CD4-positive, CD25-positive, alpha-beta regulatory T cell (primary cell): Measurements from ENCODE around the gene DNAH17. TPM values are rescaled to one million over a fixed set of nuclear protein-coding genes. Genes with fewer than 3 reads are reported as not detected.

Experiments used
- ATAC-seq, 2 donors: fragments of 150-1000 bp; cut with Tn5 transposase; one replicate each; pipeline ENCODE4 v1.10.0; 2021; ENCODE audit warnings: low read depth in 2 of 2, moderate number of reproducible peaks in 2 of 2, moderate library complexity in 1 of 2
- DNase-seq, 3 donors: peaks; one replicate each; pipeline versions ENCODE4 v3.0.0 to v3.0.0-alpha.2; 2012 to 2022; ENCODE audit warnings: mixed read lengths in 1 of 3
- H3K27ac ChIP-seq: one replicate; pipeline ENCODE4 v1.7.0; 2013; ENCODE audit warnings: mild to moderate bottlenecking, low read length; ENCODE audit not compliant: insufficient read depth, poor library complexity, severe bottlenecking
- H3K27me3 ChIP-seq: one replicate; pipeline ENCODE4 v1.7.0; 2013; ENCODE audit warnings: low read length; ENCODE audit not compliant: control insufficient read depth, insufficient read depth
- H3K36me3 ChIP-seq: one replicate; pipeline ENCODE4 v1.7.0; 2013; ENCODE audit warnings: mild to moderate bottlenecking, low read length, moderate library complexity; ENCODE audit not compliant: control insufficient read depth, insufficient read depth
- H3K4me1 ChIP-seq: 2 replicates; pipeline ENCODE4 v1.7.0; 2013; ENCODE audit warnings: mild to moderate bottlenecking, low read length; ENCODE audit not compliant: insufficient read depth, control insufficient read depth, poor library complexity, severe bottlenecking
- H3K4me3 ChIP-seq: one replicate; pipeline ENCODE4 v1.7.0; 2013; ENCODE audit warnings: low read depth, mild to moderate bottlenecking, low read length, moderate library complexity
- H3K9me3 ChIP-seq, 2 experiments: 1 replicate in 1 of 2; 2 replicates in 1 of 2; pipeline ENCODE4 v1.7.0; 2013; ENCODE audit warnings: low read length in 2 of 2, mild to moderate bottlenecking in 1 of 2, moderate library complexity in 1 of 2; ENCODE audit not compliant: control insufficient read depth in 2 of 2
- H3K27ac Mint-ChIP-seq, 3 donors: one replicate each; pipeline ENCODE4 v1.8.0; 2020 to 2022; ENCODE audit warnings: mild to moderate bottlenecking in 3 of 3, mixed read lengths in 3 of 3, moderate library complexity in 2 of 3
- H3K27me3 Mint-ChIP-seq: one replicate; pipeline ENCODE4 v1.8.0; 2022; ENCODE audit warnings: mild to moderate bottlenecking, mixed read lengths
- H3K36me3 Mint-ChIP-seq: one replicate; pipeline ENCODE4 v1.8.0; 2020; ENCODE audit warnings: mixed read lengths
- H3K4me1 Mint-ChIP-seq, 4 donors: one replicate each; pipeline ENCODE4 v1.8.0; 2020 to 2022; ENCODE audit warnings: mixed read lengths in 4 of 4, mild to moderate bottlenecking in 1 of 4
- H3K4me3 Mint-ChIP-seq, 4 donors: one replicate each; pipeline ENCODE4 v1.8.0; 2020 to 2022; ENCODE audit warnings: mild to moderate bottlenecking in 4 of 4, mixed read lengths in 4 of 4, moderate library complexity in 3 of 4
- H3K9me3 Mint-ChIP-seq, 7 donors: one replicate each; pipeline ENCODE4 v1.8.0; 2020 to 2022; ENCODE audit warnings: mixed read lengths in 7 of 7, mild to moderate bottlenecking in 3 of 7, moderate library complexity in 2 of 7
- polyA plus RNA-seq, 4 donors: library from polyadenylated mRNA; unstranded; fragments of 300-500 nt; fragmentation: Illumina TruSeq; gene quantifications; one replicate each; pipeline ENCODE4 v1.2.3, GENCODE V29; 2021
- total RNA-seq: library from RNA; stranded (reverse); gene quantifications from one replicate; pipeline ENCODE4 v1.2.3, GENCODE V29; 2022

Gene DNAH17
- total and polyA plus RNA-seq, 5 donors from 2014 or later, result 0.24 to 3.4 (median 0.83) TPM; not detected in 1

DNA sequence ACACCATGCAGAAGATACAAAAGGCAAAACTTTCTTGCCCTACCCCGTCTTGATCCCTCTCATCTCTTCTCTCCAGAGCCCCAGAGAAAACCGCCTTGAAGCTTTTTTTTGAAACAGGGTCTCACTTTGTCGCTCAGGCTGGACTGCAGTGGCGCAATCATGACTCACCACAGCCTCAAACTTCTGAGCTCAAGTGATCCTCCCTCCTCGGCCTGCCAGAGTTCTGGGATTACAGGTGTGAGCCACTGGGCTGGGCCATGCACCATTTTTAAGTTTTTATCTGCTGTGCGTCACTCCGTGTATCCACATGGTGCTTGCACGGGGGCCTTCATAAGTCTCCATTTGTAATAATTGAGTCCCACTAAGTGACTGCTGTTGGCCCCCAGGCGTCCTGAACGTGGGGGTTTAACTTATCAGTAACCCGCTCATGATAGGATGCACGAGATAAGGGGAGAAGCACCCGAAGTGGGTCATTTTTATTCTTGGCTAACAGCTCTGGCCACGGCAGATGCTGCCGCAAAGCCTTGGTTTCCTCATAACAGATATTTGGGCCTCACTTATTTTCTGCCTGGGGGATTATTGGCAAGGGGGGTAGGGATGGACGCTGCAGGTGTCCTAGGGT, 8.6 kb downstream of the DNAH17 start:
- ATAC-seq (no peak), DNase-seq (no peak)
- Mint-ChIP-seq H3K27ac (no peak overlapping the region), H3K9me3 (peaks cover 0 to 3% (median 0%) of the 10 kb centered on the region in 7 donors), H3K36me3 (no peaks in the 10 kb centered on the region), H3K27me3 (peaks cover 10% of the 10 kb centered on the region), H3K4me1 (no peaks in the 10 kb centered on the region), H3K4me3 (no peak overlapping the region)
- no peaks in the 10 kb centered on the region for H3K9me3 ChIP-seq
- H3K4me1 ChIP-seq, result no peaks in the 10 kb centered on the region
- no peak overlapping the region for H3K27ac ChIP-seq
- H3K4me3 ChIP-seq, result no peak overlapping the region
- no peaks in the 10 kb centered on the region for H3K27me3 ChIP-seq
- H3K36me3 ChIP-seq, result no peaks in the 10 kb centered on the region

- Histone ChIP-seq H3K36me3 (no peaks in the 10 kb centered on the region), H3K4me3 (no peak overlapping the region), H3K27ac (no peak overlapping the region), H3K9me3 (no peaks in the 10 kb centered on the region), H3K4me1 (no peaks in the 10 kb centered on the region), H3K27me3 (no peaks in the 10 kb centered on the region)
- no peak for DNase-seq
- H3K4me1 Mint-ChIP-seq, result no peaks in the 10 kb centered on the region
- peaks cover 0 to 3% (median 0%) of the 10 kb centered on the region in 7 donors for H3K9me3 Mint-ChIP-seq
- peaks cover 5% of the 10 kb centered on the region for H3K27me3 Mint-ChIP-seq
- H3K27ac Mint-ChIP-seq, result no peak overlapping the region
- no peaks in the 10 kb centered on the region for H3K36me3 Mint-ChIP-seq
- no peak for ATAC-seq
- no peak overlapping the region for H3K4me3 Mint-ChIP-seq
Measured at GRCh38 chr17:78567991-78568390, 9.2 kb downstream of the DNAH17 start.

DNA sequence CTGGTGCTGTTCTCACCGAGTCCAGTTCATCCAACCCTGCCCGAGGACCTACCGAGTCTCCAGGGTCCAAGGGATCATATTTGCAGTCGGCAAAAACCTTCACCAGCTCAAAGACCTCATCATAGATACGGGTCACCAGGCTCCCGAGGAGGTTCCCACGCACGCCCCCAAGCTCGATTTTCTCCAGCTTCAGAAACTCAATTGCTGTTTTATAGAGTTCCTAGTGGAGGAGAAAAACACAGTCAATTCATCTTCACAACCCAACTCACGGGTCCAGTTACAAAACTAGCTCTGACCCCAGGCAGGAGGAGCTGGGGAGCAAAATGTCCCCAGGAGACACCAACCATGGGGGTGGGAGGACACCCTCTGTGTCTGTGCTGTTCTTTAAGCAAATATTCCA, 10.2 kb downstream of the DNAH17 start:
- Histone ChIP-seq H3K9me3 (no peaks in the 10 kb centered on the region), H3K27ac (no peak overlapping the region), H3K36me3 (no peaks in the 10 kb centered on the region), H3K4me1 (no peaks in the 10 kb centered on the region), H3K4me3 (no peak overlapping the region), H3K27me3 (no peaks in the 10 kb centered on the region)
- no peaks in the 10 kb centered on the region for H3K4me1 Mint-ChIP-seq
- no peak overlapping the region for H3K4me3 Mint-ChIP-seq
- no peak for DNase-seq
- H3K9me3 Mint-ChIP-seq, result peaks cover 0 to 3% (median 0%) of the 10 kb centered on the region in 7 donors
- no peak overlapping the region for H3K27ac Mint-ChIP-seq
- peaks cover 5% of the 10 kb centered on the region for H3K27me3 Mint-ChIP-seq
- no peak for ATAC-seq
- H3K36me3 Mint-ChIP-seq, result no peaks in the 10 kb centered on the region

DNA sequence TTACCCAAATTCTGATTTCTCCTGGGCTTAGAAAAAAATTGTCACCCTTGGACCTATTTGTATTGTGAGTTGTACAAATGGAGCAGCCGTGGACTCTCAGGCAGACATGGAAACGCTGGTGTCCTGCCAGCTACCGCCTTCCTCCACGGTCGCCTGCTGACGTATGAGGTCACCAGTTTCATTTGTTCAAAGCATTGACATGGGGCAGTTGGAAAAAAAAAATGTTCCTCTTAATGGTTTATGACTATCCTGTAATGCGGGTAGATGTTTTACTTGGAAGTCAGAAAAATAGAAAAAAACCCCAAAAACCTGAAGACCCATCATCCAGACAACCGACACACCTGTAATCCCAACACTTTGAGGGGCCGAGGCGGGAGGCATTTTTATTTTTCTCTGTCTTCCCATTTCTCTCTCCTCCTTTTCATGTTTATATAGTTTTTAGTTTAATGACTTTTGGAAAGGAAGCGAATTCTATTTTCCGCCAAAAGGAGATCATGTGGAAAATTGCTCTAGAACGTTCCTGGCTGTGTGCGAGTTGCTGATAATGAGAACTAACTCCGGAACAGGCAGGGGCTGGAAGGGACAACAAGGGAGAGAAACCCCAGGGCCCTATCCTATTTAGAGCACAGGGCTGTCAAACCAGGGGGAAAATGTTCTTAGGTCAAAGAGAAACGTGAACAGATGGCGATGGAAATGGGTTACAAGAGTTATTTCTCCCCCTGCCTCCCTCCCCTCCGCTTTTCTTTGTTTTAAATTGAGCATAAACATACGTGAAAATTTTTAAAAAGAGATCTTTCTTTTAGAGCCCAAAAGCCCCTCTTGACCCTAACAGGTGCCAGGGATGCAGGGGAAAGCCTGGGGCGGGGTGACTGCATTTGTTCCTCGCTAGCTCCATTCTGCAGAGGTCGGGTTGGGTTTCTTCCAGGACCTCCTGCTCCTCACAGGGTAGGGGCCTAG, 13.7 kb downstream of the DNAH17 start:
- peaks cover 0 to 3% (median 0%) of the 10 kb centered on the region in 7 donors for H3K9me3 Mint-ChIP-seq
- no peak for DNase-seq
- no peak overlapping the region for H3K4me3 Mint-ChIP-seq

GRCh38 chr17:78562734-78563133, 14.5 kb downstream of the DNAH17 start:
- H3K4me3 ChIP-seq, result no peak overlapping the region
- ATAC-seq (no peak), DNase-seq (no peak)
- H3K27me3 Mint-ChIP-seq, result peaks cover 5% of the 10 kb centered on the region
- no peak overlapping the region for H3K27ac Mint-ChIP-seq
- no peak overlapping the region for H3K27ac ChIP-seq
- no peaks in the 10 kb centered on the region for H3K36me3 Mint-ChIP-seq
- H3K4me3 Mint-ChIP-seq, result no peak overlapping the region
- H3K9me3 Mint-ChIP-seq, result peaks cover 0 to 3% (median 0%) of the 10 kb centered on the region in 7 donors
- no peaks in the 10 kb centered on the region for H3K4me1 Mint-ChIP-seq
- no peaks in the 10 kb centered on the region for H3K9me3 ChIP-seq
- no peaks in the 10 kb centered on the region for H3K4me1 ChIP-seq
- H3K36me3 ChIP-seq, result no peaks in the 10 kb centered on the region
- H3K27me3 ChIP-seq, result no peaks in the 10 kb centered on the region

More for the DNA sequence above, 13.7 kb downstream of the DNAH17 start:
- H3K9me3 ChIP-seq, result no peaks in the 10 kb centered on the region
- ATAC-seq, result no peak
- peak overlapping the region in 1 of 3 donors; percentile 56 for H3K27ac Mint-ChIP-seq
- H3K27ac ChIP-seq, result no peak overlapping the region
- H3K4me3 ChIP-seq, result no peak overlapping the region
- no peaks in the 10 kb centered on the region for H3K36me3 Mint-ChIP-seq
- H3K4me1 ChIP-seq, result no peaks in the 10 kb centered on the region
- no peaks in the 10 kb centered on the region for H3K4me1 Mint-ChIP-seq
- peaks cover 5% of the 10 kb centered on the region for H3K27me3 Mint-ChIP-seq
- no peaks in the 10 kb centered on the region for H3K27me3 ChIP-seq
- no peaks in the 10 kb centered on the region for H3K36me3 ChIP-seq

GRCh38 chr17:78561166-78561565, 16.0 kb downstream of the DNAH17 start:
- Mint-ChIP-seq H3K36me3 (no peaks in the 10 kb centered on the region), H3K27ac (no peak overlapping the region), H3K4me1 (no peaks in the 10 kb centered on the region), H3K27me3 (no peaks in the 10 kb centered on the region), H3K9me3 (peaks cover 0 to 2% (median 0%) of the 10 kb centered on the region in 7 donors), H3K4me3 (no peak overlapping the region)
- Histone ChIP-seq H3K27ac (no peak overlapping the region), H3K27me3 (no peaks in the 10 kb centered on the region), H3K4me1 (no peaks in the 10 kb centered on the region), H3K9me3 (no peaks in the 10 kb centered on the region), H3K36me3 (no peaks in the 10 kb centered on the region), H3K4me3 (no peak overlapping the region)
- ATAC-seq (no peak), DNase-seq (no peak)

- no peak overlapping the region for H3K4me3 Mint-ChIP-seq
- no peaks in the 10 kb centered on the region for H3K4me1 Mint-ChIP-seq
- no peak for ATAC-seq
- H3K27me3 Mint-ChIP-seq, result no peaks in the 10 kb centered on the region
- Histone ChIP-seq H3K9me3 (no peaks in the 10 kb centered on the region), H3K4me3 (no peak overlapping the region), H3K27ac (no peak overlapping the region), H3K4me1 (no peaks in the 10 kb centered on the region), H3K36me3 (no peaks in the 10 kb centered on the region), H3K27me3 (no peaks in the 10 kb centered on the region)
- no peak for DNase-seq
- H3K36me3 Mint-ChIP-seq, result no peaks in the 10 kb centered on the region
- H3K9me3 Mint-ChIP-seq, result peaks cover 0 to 2% (median 0%) of the 10 kb centered on the region in 7 donors
- H3K27ac Mint-ChIP-seq, result no peak overlapping the region
Measured at GRCh38 chr17:78560731-78561130, 16.5 kb downstream of the DNAH17 start.
